Measurements from ENCODE around the gene PLEKHG3.

DNA sequence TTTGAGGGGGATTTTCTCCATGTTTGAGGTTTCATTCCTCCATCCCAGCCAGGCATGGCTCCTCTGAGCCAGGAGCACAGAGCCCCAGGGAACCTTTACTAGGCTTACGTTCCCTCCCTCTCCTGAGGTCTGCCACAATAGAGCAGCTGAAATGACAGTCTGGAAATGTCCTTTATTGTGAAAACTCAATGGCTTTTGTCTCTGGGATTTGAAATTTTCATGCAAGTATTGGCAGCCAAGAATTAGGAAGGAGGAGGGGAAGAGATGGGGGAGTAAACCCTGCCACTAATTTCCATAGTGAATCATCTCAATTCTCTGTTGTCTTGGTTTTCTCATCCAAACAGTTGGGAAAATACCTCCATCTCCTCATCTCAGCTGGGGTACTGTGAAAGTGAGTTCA, 2.6 kb upstream of the PLEKHG3 start:
- TF ChIP-seq, protein P1, sequence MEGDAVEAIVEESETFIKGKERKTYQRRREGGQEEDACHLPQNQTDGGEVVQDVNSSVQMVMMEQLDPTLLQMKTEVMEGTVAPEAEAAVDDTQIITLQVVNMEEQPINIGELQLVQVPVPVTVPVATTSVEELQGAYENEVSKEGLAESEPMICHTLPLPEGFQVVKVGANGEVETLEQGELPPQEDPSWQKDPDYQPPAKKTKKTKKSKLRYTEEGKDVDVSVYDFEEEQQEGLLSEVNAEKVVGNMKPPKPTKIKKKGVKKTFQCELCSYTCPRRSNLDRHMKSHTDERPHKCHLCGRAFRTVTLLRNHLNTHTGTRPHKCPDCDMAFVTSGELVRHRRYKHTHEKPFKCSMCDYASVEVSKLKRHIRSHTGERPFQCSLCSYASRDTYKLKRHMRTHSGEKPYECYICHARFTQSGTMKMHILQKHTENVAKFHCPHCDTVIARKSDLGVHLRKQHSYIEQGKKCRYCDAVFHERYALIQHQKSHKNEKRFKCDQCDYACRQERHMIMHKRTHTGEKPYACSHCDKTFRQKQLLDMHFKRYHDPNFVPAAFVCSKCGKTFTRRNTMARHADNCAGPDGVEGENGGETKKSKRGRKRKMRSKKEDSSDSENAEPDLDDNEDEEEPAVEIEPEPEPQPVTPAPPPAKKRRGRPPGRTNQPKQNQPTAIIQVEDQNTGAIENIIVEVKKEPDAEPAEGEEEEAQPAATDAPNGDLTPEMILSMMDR (IDR thresholded peaks at IDR 0.05) = no peak
- no peak for TF ChIP-seq POLR2AphosphoS5 (IDR thresholded peaks at IDR 0.05)
